Colonic mucosa (tissue), 4 donors: ENCODE measurements around the gene FURIN. TPM values are rescaled to one million over a fixed set of nuclear protein-coding genes. Genes with fewer than 3 reads are reported as not detected.
A peak's percentile ranks its signal among the peaks of the same experiment; 100 is the strongest.
"Not testable (repeated sequence)": the region's sequence is repeated elsewhere in the genome, so short reads cannot be mapped to it uniquely, and the experiment has no call there.

Source experiments
- DNase-seq: peaks from one replicate; pipeline ENCODE4 v3.0.0-alpha.2; 2020
- H3K27ac ChIP-seq: fragments of 200-600 bp; one replicate; pipeline ENCODE4 v1.8.0; 2021
- H3K27me3 ChIP-seq: fragments of 200-600 bp; one replicate; pipeline ENCODE4 v1.8.0; 2021
- H3K36me3 ChIP-seq: fragments of 200-600 bp; one replicate; pipeline ENCODE4 v1.8.0; 2021
- H3K4me1 ChIP-seq: fragments of 200-600 bp; one replicate; pipeline ENCODE4 v1.8.0; 2021; ENCODE audit warnings: mild to moderate bottlenecking
- H3K4me3 ChIP-seq: fragments of 200-600 bp; one replicate; pipeline ENCODE4 v1.8.0; 2021
- H3K9ac ChIP-seq, 2 donors: one replicate each; pipeline ENCODE4 v1.7.0; 2013; ENCODE audit warnings: control low read depth in 2 of 2, low read depth in 2 of 2, low read length in 2 of 2
- H3K9me3 ChIP-seq: fragments of 200-600 bp; one replicate; pipeline ENCODE4 v1.8.0; 2021
- CTCF ChIP-seq: fragments of 200-600 bp; IDR thresholded peaks from one replicate; pipeline ENCODE4 v1.8.0; 2022; ENCODE audit warnings: antibody characterized with exemption, mild to moderate bottlenecking
- intact Hi-C: fragments of 100-400 bp; cut with DNase I; formaldehyde crosslinking; loops from one replicate; pipeline ENCODE4 v1.14.1; 2022
- total RNA-seq, 2 donors: library from RNA; stranded (reverse); fragmentation: NEBNext Ultra II Directional in 1 of 2; extraction: Animal tissue kit (Norgen Biotek cat#: 25700) in 1 of 2; gene quantifications; one replicate each; pipeline ENCODE4 v1.2.1, GENCODE V29; 2021
- donor health status: healthy.
- donor health status: DM: no; HTN: no; CAD: no.
- donor health status: DM: no; HTN: no; CAD: no.

FURIN gene
- total RNA-seq, 2 donors from 2014 or later, result 72.3 to 82.5 TPM

GRCh38 chr15:90871139-90871715, 2.8 kb downstream of the FURIN start:
- Histone ChIP-seq H3K27me3 (no peaks in the 10 kb centered on the region), H3K4me3 (peak overlapping the region; percentile 81), H3K36me3 (no peaks in the 10 kb centered on the region), H3K4me1 (peaks cover 40% of the 10 kb centered on the region), H3K9ac (peak overlapping the region; percentile 85 to 93), H3K27ac (peak overlapping the region; percentile 88), H3K9me3 (no peaks in the 10 kb centered on the region)
- peak; percentile 47 for DNase-seq
- intact Hi-C loops, result no loop called here
- no peak for TF ChIP-seq CTCF

GRCh38 chr15:90871716-90872485, 3.5 kb downstream of the FURIN start:
- H3K9me3 ChIP-seq, result no peaks in the 10 kb centered on the region
- peaks cover 5% of the 10 kb centered on the region for H3K36me3 ChIP-seq
- peak overlapping the region; percentile 81 for H3K4me3 ChIP-seq
- TF ChIP-seq CTCF, result no peak
- peak overlapping the region; percentile 88 for H3K27ac ChIP-seq
- intact Hi-C loops, result no loop called here
- peak; percentile 58 for DNase-seq
- H3K9ac ChIP-seq, result peak overlapping the region; percentile 85 to 93
- no peaks in the 10 kb centered on the region for H3K27me3 ChIP-seq
- H3K4me1 ChIP-seq, result peaks cover 40% of the 10 kb centered on the region

GRCh38 chr15:90872486-90873184, 4.2 kb downstream of the FURIN start:
- H3K4me1 ChIP-seq, result peaks cover 40% of the 10 kb centered on the region

GRCh38 chr15:90873488-90873997, 5.2 kb downstream of the FURIN start:
- no peak for DNase-seq
- Histone ChIP-seq H3K4me3 (peak overlapping the region; percentile 81), H3K4me1 (peaks cover 40% of the 10 kb centered on the region), H3K27me3 (no peaks in the 10 kb centered on the region), H3K27ac (no peak overlapping the region), H3K36me3 (peaks cover 20% of the 10 kb centered on the region), H3K9me3 (no peaks in the 10 kb centered on the region), H3K9ac (peak overlapping the region; percentile 53 to 85)
- TF ChIP-seq CTCF, result no peak
- intact Hi-C loops, result no loop called here

More at GRCh38 chr15:90872486-90873184, 4.2 kb downstream of the FURIN start:
- Histone ChIP-seq H3K27ac (peak overlapping the region; percentile 88), H3K4me3 (peak overlapping the region; percentile 81), H3K9me3 (no peaks in the 10 kb centered on the region), H3K9ac (peak overlapping the region; percentile 85 to 93), H3K36me3 (peaks cover 12% of the 10 kb centered on the region), H3K27me3 (no peaks in the 10 kb centered on the region)
- no peak for TF ChIP-seq CTCF
- peak; percentile 29 for DNase-seq
- intact Hi-C loops, result no loop called here

- Histone ChIP-seq H3K4me3 (no peak overlapping the region), H3K27ac (no peak overlapping the region), H3K4me1 (peaks cover 35% of the 10 kb centered on the region), H3K36me3 (peaks cover 20% of the 10 kb centered on the region), H3K9ac (peak overlapping the region; percentile 53 to 85), H3K9me3 (no peaks in the 10 kb centered on the region), H3K27me3 (no peaks in the 10 kb centered on the region)
- intact Hi-C loops, result no loop called here
- no peak for TF ChIP-seq CTCF
- DNase-seq, result peak; percentile 56
These were observed 5.7 kb downstream of the FURIN start for GRCh38 chr15:90873998-90874605.

- Histone ChIP-seq H3K4me1 (peaks cover 26% of the 10 kb centered on the region), H3K36me3 (peaks cover 20% of the 10 kb centered on the region)
- intact Hi-C loops, H3K27ac ChIP-seq, H3K9ac ChIP-seq, DNase-seq, H3K9me3 ChIP-seq, H3K4me3 ChIP-seq, H3K27me3 ChIP-seq: not testable (repeated sequence)
These were observed 6.6 kb downstream of the FURIN start for GRCh38 chr15:90874986-90875385.
